Transverse colon (tissue), 4 donors: ENCODE measurements around the gene DYNC1I1. TPM values are rescaled to one million over a fixed set of nuclear protein-coding genes. Genes with fewer than 3 reads are reported as not detected.

ENCODE experiments used
- DNase-seq: peaks from one replicate; pipeline ENCODE4 v3.0.0-alpha.2; 2019
- H3K27ac ChIP-seq, 4 donors: fragments of 200-600 bp; sonication (generic); 2 replicates each; pipeline ENCODE4 v1.5.1; 2016 to 2018; ENCODE audit warnings: inconsistent platforms in 4 of 4
- H3K27me3 ChIP-seq: fragments of 200-600 bp; sonication (generic); 2 replicates; pipeline ENCODE4 v1.5.1; 2017; ENCODE audit warnings: inconsistent platforms
- H3K36me3 ChIP-seq, 4 donors: fragments of 200-600 bp; sonication (generic); 2 replicates each; pipeline ENCODE4 v1.5.1; 2017 to 2019; ENCODE audit warnings: inconsistent platforms in 4 of 4
- H3K4me1 ChIP-seq, 4 donors: fragments of 200-600 bp; sonication (generic); 2 replicates each; pipeline ENCODE4 v1.5.1; 2017 to 2020; ENCODE audit warnings: inconsistent platforms in 4 of 4
- H3K4me3 ChIP-seq, 4 donors: fragments of 200-600 bp; sonication (generic); 1 replicate in 1 of 4; 2 replicates in 3 of 4; pipeline versions ENCODE4 v1.5.1 to v1.6.1; 2017 to 2019; ENCODE audit warnings: inconsistent platforms in 4 of 4
- H3K9me3 ChIP-seq, 2 donors: fragments of 200-600 bp; sonication (generic); 2 replicates each; pipeline ENCODE4 v1.5.1; 2017 to 2019; ENCODE audit warnings: inconsistent platforms in 2 of 2
- CTCF ChIP-seq, 5 experiments: fragments of 200-600 bp in 3 of 5; fragments of 450-650 bp in 2 of 5; sonication (generic) in 3 of 5; IDR thresholded peaks; 1 replicate in 2 of 5; 2 replicates in 3 of 5; pipeline ENCODE4 v1.5.1; 2016 to 2017; ENCODE audit warnings: antibody characterized with exemption in 5 of 5, inconsistent platforms in 3 of 5, mild to moderate bottlenecking in 2 of 5, moderate library complexity in 1 of 5
- EP300 ChIP-seq: sonication (generic); formaldehyde crosslinking; IDR thresholded peaks from one replicate; pipeline ENCODE4 v1.6.1; 2017; ENCODE audit warnings: antibody characterized with exemption, low read depth
- POLR2A ChIP-seq: fragments of 450-650 bp; IDR thresholded peaks from one replicate; pipeline ENCODE4 v1.6.1; 2016; ENCODE audit warnings: antibody characterized with exemption, mild to moderate bottlenecking, moderate library complexity
- POLR2AphosphoS5 ChIP-seq, 3 donors: sonication (generic); formaldehyde crosslinking; IDR thresholded peaks; one replicate each; pipeline ENCODE4 v1.6.1; 2016; ENCODE audit warnings: antibody characterized with exemption in 3 of 3
- WGBS, 2 donors: methylation state at CpG; one replicate each; pipeline ENCODE4 v1.1.5; 2018; ENCODE audit warnings: low coverage in 1 of 2; 5-methylcytosine and 5-hydroxymethylcytosine counted together
- in situ Hi-C, 4 donors: fragments of 200-750 bp; cut with MboI; loops; one replicate each; pipeline versions ENCODE4 v1.15.0 to v1.15.1; 2017; ENCODE audit warnings: low sequenced_read_pairs in 3 of 4, low pct_ligation_motif_present in 1 of 4, low pct_unique_long_range_greater_than_20kb in 1 of 4
- intact Hi-C: fragments of 100-400 bp; cut with DNase I; formaldehyde crosslinking; loops from one replicate; pipeline ENCODE4 v1.15.1; 2023; ENCODE audit warnings: low total_unique reads
- total RNA-seq, 4 donors: library from RNA; depleted of rRNA; stranded (reverse); fragments of >200 nt; gene quantifications; one replicate each; pipeline ENCODE4 v1.1.0, GENCODE V29; 2016

DYNC1I1 gene
- total RNA-seq, 4 donors from 2014 or later: 1.8 to 37.0 (median 7.4) TPM

DNA sequence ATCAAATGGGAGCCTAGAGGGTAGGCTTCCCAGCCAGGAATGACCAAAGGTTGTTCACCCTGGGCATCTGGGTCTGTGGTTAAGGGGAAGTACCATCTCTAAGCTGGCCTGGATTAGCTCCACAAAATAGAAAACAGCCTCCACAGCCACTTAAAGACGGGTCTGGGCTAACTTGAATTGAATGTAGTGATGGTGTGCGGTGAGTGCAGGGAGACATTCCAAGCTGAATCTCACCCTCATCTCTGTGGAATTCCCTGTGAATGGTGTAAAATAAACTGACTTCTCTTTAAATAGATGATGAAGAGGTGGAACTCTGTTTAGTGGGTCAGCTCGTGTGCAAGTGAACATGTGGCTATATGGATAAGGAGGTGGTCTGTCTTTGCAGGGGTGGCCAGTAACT is 251.0 kb downstream of the DYNC1I1 start:
- WGBS, 2 donors: 17 to 63% methylated on average over 2 to 3 of the region's 3 CpGs
- in situ Hi-C loops: no loop called here

GRCh38 chr7:96026010-96026409 is 253.7 kb downstream of the DYNC1I1 start:
- TF ChIP-seq EP300 (no peak), POLR2A (no peak), CTCF (IDR thresholded peaks at IDR 0.05) (no peak), POLR2AphosphoS5 (IDR thresholded peaks at IDR 0.05) (no peak)
- Histone ChIP-seq H3K27me3 (no peaks in the 10 kb centered on the region), H3K9me3 (no peaks in the 10 kb centered on the region), H3K27ac (no peak overlapping the region), H3K4me1 (no peaks in the 10 kb centered on the region), H3K4me3 (no peak overlapping the region), H3K36me3 (no peaks in the 10 kb centered on the region)
- DNase-seq: no peak
- intact Hi-C loops (no loop called here), in situ Hi-C loops (no loop called here)
- 61 to 75% methylated on average over 2 of the region's 2 CpGs for WGBS, 2 donors

More for the DNA sequence above, 251.0 kb downstream of the DYNC1I1 start:
- Histone ChIP-seq H3K4me3 (no peak overlapping the region), H3K27ac (no peak overlapping the region), H3K4me1 (no peaks in the 10 kb centered on the region), H3K27me3 (no peaks in the 10 kb centered on the region), H3K36me3 (no peaks in the 10 kb centered on the region), H3K9me3 (no peaks in the 10 kb centered on the region)
- TF ChIP-seq CTCF (IDR thresholded peaks at IDR 0.05) (no peak), EP300 (no peak), POLR2A (no peak), POLR2AphosphoS5 (IDR thresholded peaks at IDR 0.05) (no peak)
- DNase-seq: no peak
- intact Hi-C loops: no loop called here

DNA sequence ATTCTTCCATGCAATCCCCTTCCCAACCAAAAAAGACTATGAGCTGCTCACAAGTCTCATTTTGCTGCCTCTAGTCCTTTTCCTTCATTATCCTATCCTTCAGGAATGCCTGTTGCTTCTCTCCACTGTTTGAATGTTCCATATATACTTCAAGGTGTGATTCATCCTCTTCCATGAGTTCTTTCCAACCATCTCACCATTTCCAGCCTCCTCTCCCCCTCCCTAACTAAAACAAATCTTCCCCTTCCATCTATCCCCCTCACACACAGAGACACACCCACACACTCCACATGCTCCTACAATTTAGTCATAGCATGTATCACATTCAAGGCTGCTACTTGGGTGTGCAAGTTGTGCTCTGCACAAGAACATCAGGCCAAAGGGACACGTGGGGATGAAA is 254.3 kb downstream of the DYNC1I1 start:
- H3K27ac ChIP-seq: no peak overlapping the region
- H3K4me3 ChIP-seq: no peak overlapping the region
- 17 to 43% methylated on average over 1 of the region's 1 CpG for WGBS, 2 donors
- no peaks in the 10 kb centered on the region for H3K9me3 ChIP-seq
- in situ Hi-C loops: no loop called here
- DNase-seq: no peak
- TF ChIP-seq POLR2A: no peak
- TF ChIP-seq EP300: no peak
- TF ChIP-seq POLR2AphosphoS5 (IDR thresholded peaks at IDR 0.05): no peak
- TF ChIP-seq CTCF (IDR thresholded peaks at IDR 0.05): no peak
- H3K4me1 ChIP-seq: no peaks in the 10 kb centered on the region
- intact Hi-C loops: no loop called here
- no peaks in the 10 kb centered on the region for H3K36me3 ChIP-seq
- no peaks in the 10 kb centered on the region for H3K27me3 ChIP-seq

GRCh38 chr7:96028729-96029128 is 256.4 kb downstream of the DYNC1I1 start:
- intact Hi-C loops (no loop called here), in situ Hi-C loops (no loop called here)
- H3K4me1 ChIP-seq: no peaks in the 10 kb centered on the region
- no peak overlapping the region for H3K27ac ChIP-seq
- H3K27me3 ChIP-seq: no peaks in the 10 kb centered on the region
- H3K36me3 ChIP-seq: no peaks in the 10 kb centered on the region
- no peak overlapping the region for H3K4me3 ChIP-seq
- no peak for TF ChIP-seq EP300
- no peak for TF ChIP-seq CTCF (IDR thresholded peaks at IDR 0.05)
- no peak for TF ChIP-seq POLR2A
- TF ChIP-seq POLR2AphosphoS5 (IDR thresholded peaks at IDR 0.05): no peak
- 57 to 59% methylated on average over 1 of the region's 1 CpG for WGBS, 2 donors
- H3K9me3 ChIP-seq: no peaks in the 10 kb centered on the region
- no peak for DNase-seq
